ENCODE data around the gene G6PC3.

GRCh38 chr17:44118427-44119050, 48.0 kb downstream of the G6PC3 start:
- TF ChIP-seq CTCF (IDR thresholded peaks at IDR 0.05) (no peak), POLR2A (IDR thresholded peaks at IDR 0.05) (no peak)

Measured in ovary (tissue), 3 donors.